NCI-H510A treated with DMSO at 0.1 percent for 48 hours (cell line): ENCODE data around the gene NRIP2.

Experiments
- DNase-seq: peaks from one replicate; lab custom pipeline; 2025; lab: John Stamatoyannopoulos, UW

NRIP2 gene

DNA sequence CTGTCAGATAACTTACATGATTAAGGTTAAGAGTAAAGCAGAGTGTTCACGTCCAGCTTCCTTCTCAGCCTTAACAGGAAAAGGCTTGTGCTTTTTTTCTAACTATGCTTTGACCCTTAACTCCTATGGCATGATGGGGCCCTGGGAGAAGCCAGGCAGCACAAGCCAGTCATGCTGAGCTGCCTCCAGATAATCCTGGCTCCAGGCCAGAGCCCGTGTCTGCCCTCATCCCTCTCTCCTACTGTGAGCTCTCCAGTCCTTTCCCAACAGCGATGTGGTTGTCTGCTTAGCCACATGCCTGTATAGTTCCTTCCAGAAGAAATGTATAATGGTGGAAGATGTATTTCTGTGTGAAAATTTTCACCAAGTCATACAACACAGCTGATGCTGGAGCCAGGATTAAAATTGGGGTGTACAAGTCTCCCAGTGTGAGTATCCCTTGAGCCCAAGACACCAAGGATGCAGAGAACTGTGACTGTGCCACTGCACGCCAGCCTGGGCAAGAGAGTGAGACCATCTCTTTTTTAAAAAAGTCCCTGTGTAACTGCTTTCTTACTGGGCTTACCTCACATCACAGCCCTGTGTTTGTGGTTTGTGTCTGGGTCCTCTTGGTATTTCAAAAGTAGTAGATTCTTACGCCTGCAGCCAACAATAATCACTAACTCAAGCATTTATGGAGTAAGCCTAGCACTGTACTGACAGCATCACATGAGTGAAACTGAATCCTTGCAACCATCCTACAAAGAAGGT lies 30.3 kb downstream of the NRIP2 start:
- no peak for DNase-seq

DNA sequence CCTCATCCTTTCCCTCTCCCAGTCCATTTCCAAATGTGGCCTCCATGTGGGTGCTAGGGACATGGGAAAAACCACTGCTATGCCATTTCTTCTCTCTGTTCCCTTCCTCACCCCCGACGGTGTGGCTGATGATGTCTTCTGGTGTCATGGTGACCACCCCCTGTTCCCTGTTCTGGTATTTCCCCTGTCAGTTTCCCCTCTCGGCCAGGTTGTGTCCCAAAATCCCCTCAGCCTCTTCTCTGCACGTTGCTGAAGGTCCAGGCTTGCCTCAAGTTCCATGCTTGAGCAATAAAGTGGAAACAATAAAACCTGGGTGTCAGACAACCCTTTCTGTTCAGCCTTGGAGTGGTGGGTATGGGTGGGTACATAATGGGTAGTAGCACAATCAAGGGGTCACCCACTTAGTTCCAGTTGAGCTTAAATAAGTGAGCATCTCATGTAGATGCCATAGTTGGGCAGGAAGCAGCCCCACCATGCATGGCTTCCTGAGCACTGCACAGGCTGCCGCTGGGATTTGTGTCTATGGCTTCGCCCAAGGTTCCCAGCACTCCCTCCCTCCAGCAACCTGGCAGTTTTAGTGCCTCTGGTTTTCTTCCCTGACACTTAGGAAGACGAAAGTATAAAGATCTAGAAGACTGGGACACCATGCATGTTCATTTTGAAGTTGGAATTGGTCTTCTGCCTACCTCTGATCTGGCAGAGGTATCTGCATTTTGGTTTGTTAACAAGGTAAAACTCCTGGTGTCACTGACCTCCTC lies 31.0 kb downstream of the NRIP2 start:
- DNase-seq: no peak

DNA sequence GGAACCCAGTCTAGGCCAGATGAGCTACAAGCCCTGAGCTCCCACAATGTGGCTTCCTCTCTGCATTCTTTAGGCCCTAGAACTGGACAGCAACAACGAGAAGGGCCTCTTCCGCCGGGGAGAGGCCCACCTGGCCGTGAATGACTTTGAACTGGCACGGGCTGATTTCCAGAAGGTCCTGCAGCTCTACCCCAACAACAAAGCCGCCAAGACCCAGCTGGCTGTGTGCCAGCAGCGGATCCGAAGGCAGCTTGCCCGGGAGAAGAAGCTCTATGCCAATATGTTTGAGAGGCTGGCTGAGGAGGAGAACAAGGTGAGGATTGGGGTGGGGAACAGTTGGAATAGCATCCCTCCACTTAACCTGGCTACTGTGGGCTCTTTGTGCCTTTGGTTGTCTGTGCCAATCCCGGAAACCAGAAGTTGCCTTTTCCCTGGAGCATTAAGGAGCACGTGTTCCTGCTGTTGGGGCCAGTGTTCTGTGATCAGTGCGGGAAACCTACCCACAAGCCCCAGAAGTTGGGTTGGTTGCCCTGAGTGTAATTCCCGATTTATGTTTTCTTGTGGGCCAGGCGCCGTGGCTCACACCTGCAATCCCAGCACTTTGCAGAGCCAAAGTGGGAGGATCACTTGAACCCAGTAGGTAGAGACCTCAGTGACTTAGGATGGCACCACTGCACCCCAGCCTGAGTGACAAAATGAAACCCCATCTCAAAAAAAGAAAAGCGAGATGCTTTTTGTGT lies 33.6 kb downstream of the NRIP2 start:
- no peak for DNase-seq

DNA sequence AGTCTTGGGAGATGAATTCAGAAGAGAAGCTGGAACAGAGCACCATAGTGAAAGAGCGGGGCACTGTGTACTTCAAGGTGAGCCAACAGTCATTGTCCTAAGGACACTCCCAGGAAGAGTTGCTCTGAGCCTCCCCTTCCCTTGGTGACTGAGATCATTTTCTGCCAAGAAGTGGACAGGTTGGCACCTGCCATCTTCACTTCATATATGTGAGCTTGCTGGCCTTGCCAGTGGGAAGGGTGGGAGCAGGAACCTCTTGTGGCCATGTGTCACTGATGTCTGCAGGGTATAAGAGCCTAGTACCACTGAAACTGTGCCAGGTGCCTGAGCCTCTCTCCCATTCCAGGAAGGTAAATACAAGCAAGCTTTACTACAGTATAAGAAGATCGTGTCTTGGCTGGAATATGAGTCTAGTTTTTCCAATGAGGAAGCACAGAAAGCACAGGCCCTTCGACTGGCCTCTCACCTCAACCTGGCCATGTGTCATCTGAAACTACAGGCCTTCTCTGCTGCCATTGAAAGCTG lies 34.7 kb downstream of the NRIP2 start:
- no peak for DNase-seq

DNA sequence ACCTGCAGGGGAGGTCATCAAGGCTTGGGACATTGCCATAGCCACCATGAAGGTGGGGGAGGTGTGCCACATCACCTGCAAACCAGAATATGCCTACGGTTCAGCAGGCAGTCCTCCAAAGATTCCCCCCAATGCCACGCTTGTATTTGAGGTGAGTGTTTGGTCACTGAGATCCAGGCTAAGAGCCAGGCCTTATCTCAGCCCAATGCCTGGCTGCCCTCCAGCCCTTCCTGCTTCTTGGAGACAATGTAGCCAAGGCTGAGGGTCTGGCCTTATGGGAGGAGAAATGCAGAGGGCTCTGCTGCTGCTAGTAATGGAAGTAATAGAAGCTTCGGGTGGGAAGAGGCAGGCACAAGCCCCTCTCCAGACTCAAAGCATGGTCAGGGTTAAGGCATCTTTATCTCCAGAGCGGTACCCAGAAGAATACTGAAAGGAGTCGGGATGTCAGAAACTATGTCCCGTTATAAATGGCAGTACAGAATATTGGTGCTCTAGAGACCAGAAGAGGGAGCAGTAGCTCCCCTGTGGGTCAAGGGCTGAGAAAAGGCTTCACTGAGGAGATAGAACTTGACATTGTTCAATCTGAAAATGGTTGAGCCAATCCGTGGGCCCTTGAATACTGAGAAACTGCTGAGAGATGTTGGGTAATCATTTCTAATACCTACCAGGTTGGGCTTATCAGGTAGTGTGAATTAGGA lies 37.0 kb downstream of the NRIP2 start:
- no peak for DNase-seq

DNA sequence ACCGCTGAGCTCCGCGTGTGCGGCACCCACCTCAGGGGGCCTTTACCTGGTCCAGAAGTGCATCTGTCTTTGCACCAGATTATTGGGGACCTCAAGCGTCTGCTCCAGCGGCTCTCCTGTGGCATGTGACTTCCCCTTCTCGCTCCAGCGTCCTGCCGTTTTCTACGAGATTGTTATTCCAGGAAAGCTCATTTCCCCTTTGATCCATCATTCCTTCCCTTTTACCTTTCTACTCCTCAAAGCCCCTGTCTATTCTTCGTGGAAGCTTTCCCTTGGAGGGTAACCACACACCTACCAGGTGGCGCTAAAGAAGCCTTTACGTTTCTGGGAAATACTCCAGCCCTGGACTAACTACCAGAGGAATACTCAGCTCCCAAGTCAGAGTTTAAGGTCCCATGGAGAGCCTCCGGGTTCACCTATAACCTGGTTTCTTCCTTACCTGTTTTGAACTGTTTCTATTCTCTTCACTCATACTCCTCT lies 38.6 kb downstream of the NRIP2 start:
- DNase-seq: no peak

DNA sequence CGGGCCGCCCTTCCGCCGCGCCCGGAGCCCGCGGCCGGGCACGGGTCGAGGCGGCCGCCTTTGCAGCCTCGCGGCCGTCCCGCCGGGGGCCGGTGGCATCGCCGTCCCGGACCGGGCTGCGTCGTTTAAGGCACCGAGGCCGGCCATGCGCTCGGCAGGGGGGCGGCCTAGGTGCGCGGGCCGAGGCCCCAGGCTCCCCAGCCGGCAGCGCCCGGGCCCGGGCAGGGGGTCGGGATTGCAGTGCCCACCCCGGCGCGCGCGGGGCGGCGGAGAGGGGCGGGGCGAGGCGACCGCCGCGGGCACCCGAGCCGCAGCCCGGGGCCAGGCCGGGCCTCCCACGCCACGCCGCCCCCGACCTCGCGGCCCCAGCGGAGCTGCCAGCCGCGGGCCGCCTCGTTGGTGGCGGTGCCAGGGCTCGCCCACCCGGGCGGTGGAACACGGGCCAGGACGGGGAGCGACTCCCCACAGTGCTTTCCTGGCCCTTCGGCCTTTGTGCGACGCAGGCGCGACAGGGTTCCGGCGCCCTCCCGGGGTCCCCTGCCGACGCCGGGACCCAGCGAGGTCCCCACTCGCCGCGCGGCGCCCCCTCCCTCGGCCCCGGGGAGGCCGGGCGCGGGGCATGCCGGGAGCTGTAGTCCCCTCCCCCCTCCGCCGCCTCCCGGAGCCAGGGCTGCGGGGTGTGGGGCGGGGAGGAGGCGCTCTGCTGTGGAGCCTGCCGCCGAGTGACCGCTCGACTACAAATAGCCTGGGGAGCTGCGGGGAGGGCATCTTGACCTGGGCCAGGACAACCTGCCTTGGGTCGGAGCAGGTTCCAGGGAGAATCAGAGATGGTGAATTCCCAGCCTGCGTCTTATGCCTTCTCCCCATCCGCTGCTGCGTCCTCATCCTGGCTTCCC lies 39.3 kb downstream of the NRIP2 start:
- DNase-seq: peak; percentile 38

DNA sequence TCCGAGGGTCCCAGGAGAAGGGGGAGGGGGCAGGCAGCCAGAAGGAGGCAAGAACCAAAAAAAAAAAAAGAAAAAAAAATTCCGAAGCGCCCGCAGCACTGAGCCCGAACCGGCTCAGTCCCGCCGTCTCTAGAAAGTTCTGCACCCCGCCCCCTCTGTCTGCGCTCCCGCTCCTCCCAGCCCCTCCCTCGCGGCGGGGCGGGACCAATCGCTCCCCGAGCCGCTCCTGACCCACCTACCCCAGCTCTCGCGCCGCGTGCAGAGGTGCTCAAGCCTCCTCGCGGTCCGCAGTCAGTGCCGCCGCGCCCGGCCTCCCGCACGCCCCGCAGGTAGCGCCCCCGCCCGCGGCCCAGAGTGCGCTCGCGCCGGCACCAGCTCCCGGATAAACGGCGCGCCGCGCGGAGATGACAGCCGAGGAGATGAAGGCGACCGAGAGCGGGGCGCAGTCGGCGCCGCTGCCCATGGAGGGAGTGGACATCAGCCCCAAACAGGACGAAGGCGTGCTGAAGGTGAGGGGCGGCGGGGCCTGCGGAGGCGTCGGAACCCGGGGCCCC lies 40.0 kb downstream of the NRIP2 start, which contains the start of gene FKBP4:
Gene FKBP4, plus strand, starts transcription at position 235 of the 554 bp plus-strand sequence. Its CDS starts 170 bp downstream, at position 405.
- DNase-seq: peak; percentile 75

DNA sequence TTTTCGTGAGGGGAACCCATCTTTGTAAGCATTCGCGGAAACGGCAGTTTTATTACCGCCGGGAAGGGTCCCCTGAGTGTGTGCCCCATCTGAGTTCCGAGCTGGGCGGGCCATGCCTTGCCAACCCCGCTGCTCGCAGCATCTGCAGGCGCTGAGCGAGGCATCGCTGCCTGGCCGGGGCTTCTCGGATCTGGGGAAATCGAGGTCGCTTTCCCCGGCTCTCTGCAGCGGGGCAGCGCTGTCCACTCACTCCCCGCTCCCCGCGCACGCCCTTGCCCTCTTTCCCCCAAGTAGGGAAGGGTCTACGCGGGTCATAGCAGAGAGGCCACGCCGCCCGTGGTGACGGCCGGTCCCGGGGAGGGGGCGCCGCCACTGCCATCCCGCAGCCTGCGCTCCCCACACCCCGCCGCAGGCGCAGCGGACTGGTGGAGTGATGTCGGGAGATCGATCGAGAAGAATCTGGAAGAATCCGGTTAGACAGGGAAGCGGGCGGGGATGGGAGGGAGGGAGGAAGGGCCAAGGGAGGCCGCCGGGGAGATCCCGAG lies 40.6 kb downstream of the NRIP2 start:
- DNase-seq: no peak

DNA sequence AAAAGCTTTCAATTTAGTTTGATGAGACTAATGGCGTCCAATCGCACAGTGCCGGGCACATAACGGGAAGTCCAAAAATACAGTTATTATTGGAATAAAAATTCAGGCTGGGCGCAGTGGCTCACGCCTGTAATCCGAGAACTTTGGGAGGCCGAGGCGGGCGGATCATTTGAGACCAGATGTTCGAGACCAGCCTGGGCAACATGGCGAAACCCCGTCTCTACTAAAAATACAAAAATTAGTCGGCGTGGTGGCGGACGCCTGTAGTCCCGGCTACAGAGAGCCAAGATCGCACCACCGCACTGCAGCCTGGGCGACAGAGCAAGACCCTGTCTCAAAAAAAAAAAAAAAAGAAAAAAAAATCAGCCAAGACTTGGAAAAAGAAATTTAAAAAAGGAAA lies 41.3 kb downstream of the NRIP2 start:
- DNase-seq: no peak

DNA sequence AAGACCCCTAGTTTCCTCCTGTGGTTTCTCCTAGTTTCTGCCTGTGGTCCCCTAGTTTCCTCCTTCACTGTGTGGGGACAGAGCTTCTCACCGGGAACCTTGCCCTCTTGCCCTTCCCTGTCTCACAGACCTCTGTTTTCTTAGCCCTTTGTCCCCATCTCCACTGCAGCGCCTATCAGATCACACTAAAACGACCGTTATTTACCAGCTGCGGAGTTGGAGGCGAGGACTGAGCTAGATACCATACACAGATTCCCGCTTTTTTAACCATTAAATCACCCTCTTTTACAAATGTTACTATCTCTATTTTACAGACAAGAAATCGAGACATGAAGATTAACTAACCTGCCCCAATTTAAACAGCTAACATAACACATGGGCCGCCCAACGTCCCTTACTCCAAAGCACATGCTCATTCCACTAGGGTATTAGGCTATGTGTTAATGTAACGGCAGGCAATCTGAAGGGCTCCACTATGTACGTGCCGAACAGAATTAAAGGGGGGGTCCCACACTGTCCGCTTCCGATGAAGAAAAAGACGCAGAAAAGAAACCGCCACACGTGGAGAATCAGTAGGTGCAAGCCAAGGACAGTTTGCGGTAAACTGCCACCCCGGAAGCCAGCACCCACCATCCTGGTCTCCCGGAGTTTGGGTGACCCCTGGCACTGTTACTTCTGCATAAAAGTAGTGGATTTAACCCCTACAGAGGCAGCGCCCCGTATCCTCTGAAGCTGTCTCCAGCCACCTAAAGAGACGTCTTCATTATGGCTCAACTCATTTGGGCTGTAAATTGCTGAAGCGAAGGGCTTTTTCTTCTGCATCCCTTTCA lies 41.9 kb downstream of the NRIP2 start:
- no peak for DNase-seq

DNA sequence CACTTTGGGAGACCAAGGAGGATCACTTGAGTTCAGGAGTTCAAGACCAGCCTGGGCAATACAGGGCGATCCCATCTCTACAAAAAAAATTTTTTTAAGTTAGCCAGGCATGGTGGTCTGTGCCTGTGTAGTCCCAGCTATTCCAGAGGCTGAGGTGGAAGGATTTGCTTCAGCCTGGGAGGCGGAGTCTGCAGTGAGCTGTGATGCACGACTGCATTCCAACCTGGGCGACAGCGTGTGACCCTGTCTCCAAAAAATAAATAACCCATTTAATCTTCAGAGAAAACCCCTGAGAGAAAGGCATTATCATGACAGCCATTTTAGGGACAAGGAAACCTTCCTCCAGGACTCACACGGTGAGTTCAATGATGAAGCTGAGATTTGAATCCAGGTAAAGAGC lies 43.7 kb downstream of the NRIP2 start:
- DNase-seq: no peak

DNA sequence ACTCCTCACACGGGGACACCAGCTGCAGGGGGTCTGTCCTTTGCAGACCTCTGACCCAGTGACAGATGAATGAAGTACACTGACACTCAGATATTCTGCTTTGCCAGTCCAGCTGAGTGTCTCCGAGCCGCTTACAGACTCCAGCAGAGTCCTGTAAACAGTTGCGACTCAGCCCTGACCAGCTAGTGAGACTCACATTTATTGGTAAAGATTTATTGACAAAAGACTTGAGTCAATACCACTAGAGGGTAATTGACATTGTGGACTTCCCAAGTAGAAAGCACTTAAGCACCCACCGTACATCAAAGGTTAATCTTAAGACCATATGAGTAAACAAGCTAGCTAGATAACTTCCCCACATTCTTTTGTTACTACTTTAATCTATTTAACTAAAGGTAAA lies 49.8 kb downstream of the NRIP2 start:
- DNase-seq: peak; percentile 56

DNA sequence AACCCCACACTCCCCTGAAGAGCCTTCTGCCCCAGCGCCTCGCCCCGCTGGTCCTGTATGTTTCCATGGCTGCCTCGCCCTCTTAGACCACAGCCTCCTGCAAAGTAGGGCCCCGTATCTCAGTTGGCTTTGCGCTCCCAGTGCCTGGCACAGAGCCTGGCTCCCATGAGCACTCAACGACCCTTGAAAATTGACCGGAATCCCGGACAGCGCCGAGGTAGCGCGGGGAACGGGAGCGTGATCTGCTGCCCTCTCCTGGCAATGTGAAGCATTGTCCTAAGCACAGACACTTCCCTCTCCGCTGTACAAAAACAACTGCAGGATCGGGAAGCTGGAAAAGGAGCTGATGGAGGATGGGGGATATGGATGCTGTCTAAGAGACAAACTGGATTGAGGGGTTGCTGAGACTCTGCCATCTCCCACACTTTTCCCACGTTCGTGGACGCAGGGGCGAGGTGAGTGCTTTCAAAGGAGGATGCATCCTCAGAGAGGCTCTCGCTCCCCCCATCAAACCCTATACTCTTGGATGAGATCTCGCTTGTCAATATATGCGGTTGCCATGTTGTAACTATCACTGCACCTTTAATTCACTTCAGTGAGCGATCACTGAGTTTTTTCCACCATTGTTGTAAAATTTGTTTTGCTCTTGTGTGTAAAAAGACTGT lies 50.8 kb downstream of the NRIP2 start:
- DNase-seq: peak; percentile 47

DNA sequence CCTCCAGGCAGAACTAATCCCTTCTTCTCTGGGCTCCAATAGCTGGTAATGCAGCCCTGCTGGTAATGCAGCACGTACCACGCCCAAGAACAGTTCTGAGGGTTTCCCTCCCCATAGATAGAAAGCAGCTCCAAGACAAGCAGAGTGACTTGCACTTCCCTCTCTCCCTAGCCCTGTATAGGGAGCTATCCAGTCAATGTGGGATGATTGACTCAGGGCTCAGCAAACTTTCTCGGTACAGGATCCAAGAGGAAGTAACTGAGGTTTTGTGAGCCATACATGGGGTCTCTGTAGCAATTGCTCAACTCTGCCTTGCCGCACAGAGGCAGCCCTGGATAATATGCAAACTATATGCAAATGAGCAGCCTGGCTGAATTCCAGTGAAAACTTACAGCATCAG lies 55.6 kb downstream of the NRIP2 start:
- DNase-seq: no peak

DNA sequence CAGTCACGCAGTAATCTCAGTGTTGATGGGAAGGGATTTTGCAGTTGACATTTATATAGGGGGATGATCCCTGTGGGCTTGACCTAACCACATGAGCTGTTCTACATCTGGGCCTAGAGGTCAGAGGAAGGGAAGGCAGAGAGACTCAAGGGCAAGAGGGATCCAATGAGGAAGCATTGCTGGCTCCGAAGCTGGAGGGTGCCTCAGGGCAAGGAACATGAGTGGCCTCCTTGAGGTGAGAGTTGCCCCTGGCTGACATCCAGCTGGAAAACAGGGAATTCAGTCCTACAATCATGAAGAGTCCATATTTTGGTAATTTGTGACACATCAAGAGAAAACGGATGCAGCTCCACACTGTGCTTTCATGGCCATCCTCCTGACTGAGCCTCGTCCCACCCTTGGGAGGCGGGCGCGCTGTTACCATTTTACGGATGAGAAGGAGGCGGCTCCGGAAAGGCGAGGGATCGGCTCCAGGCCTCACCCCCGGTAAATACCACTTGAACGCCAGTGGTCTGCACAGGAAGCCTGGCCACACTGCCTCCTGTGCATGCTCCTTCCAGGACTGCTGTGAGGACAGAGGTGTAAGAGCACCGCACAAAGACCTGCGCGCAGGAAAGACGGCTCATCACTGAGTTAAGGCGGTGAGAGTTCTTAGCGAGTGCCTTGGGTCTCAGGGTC lies 58.6 kb downstream of the NRIP2 start:
- no peak for DNase-seq

DNA sequence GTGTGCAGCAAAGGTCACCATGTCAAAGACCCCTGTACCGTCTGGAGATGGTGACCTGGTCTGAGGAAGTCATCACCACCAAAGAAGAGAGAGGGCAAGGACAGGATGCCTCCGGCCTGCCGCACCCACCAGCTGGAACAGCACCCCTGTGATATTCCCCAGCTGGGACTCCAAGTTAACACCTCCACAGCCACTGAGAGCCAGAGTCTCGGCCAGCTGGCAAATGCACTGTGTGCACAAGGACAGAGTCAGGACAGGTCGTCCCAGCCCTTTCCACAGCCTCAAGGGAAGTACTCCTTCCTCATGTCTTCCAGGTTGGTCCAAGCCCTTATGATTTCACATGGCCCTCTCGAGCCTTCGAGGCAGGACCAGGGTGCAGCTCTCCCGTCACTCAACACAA lies 59.4 kb downstream of the NRIP2 start:
- no peak for DNase-seq
